ENCODE results near the gene COX19.

Gene COX19

DNA sequence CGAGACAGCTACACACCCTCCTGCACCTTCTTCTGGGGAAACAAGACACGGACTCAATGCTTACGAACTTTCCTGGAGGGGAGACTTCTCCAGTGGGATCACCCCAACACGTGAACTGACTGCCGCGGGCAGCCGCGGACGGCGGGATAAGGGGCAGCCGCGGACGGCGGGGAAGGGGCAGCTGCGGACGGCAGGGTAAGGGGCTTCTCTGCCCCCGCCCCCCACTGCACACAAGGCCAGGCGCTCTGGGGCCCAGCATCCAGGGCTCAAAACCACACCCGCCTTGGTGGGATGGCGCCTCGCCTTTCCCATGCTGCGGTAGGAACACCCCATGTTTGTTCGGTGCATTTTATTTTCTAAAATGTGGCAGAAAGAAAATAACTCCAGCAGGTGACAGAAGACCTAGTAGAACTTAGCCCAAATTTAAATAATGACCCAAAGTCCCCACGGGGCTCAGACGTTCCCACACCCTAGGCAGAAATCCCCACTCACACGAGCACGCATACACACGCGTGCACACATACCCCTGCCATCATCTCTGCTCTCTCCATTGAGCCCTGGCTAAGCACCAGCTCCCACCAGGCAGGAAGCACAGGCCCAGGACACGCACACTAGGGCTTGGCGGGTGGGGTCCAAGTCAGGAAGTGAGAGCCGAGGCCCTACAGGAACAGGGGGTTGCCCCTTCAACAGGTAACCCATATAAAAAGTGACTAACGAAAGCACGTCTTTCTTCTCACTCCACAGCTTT, 42.4 kb upstream of the COX19 start:
- no peak overlapping the region for H3K4me3 ChIP-seq (ENCODE audit: low read depth, low read length)
- no peak for DNase-seq (ENCODE audit: low read depth)
- TF ChIP-seq MYC (IDR thresholded peaks at IDR 0.05; ENCODE audit: low read depth, low read length) (no peak), MAX (IDR thresholded peaks at IDR 0.05; ENCODE audit: low read depth, low read length) (no peak), CTCF (IDR thresholded peaks at IDR 0.05; ENCODE audit: low read depth, low read length) (no peak), POLR2A (IDR thresholded peaks at IDR 0.05; ENCODE audit: extremely low read depth, insufficient read length) (no peak)

GRCh38 chr7:1016577-1017531, 41.5 kb upstream of the COX19 start:
- DNase-seq (ENCODE audit: low read depth): no peak

DNA sequence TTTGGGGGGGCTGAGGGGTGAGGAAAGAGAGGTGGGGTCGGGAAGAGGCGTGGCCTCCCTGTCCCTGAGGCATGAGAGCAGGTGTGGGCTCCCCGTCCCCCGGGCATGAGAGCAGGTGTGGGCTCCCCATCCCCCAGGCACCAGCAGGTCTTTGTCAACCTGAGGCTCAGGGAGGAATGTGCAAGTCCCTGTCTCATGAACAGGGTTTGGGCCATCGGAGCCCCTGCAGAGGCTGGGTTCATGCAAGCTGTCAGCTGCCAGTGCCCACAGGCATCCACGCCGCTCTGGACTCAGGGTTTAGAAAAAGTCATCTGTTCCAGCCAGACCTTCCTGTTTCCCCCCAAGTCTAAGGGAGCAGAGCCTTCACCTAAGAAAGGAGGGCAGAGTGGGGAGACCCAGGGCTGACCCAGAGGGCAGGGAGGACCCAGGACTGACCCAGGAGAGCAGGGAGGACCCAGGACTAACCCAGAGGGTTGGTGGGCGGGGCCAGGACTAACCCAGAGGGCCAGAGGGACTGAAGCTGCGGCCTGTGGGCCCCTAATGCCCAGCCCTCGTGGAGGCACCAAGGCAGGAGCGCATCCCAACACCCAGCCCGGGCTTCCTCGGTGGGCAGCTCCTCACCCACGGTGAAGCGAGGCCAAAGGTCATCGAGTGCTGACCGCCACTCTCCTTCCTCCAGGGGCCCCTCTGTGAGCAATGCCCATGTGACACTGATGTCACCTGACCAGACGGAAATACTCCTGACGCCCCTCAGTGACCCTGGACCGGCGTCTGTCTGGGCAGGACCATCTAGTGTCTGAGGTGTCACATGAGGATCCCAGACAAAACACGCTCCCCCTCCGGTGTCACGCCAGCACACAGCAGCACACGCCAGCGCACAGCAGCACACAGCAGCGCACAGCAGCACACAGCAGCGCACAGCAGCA, 40.1 kb upstream of the COX19 start:
- no peak for TF ChIP-seq CTCF (IDR thresholded peaks at IDR 0.05; ENCODE audit: low read depth, low read length)
- TF ChIP-seq POLR2A (IDR thresholded peaks at IDR 0.05; ENCODE audit: extremely low read depth, insufficient read length): no peak
- TF ChIP-seq MYC (IDR thresholded peaks at IDR 0.05; ENCODE audit: low read depth, low read length): no peak
- no peak for TF ChIP-seq MAX (IDR thresholded peaks at IDR 0.05; ENCODE audit: low read depth, low read length)
- H3K4me3 ChIP-seq (ENCODE audit: low read depth, low read length): no peak overlapping the region
- DNase-seq (ENCODE audit: low read depth): no peak

More at GRCh38 chr7:1016577-1017531, 41.5 kb upstream of the COX19 start:
- no peak overlapping the region for H3K4me3 ChIP-seq (ENCODE audit: low read depth, low read length)
- TF ChIP-seq POLR2A (IDR thresholded peaks at IDR 0.05; ENCODE audit: extremely low read depth, insufficient read length): no peak
- no peak for TF ChIP-seq MAX (IDR thresholded peaks at IDR 0.05; ENCODE audit: low read depth, low read length)
- no peak for TF ChIP-seq CTCF (IDR thresholded peaks at IDR 0.05; ENCODE audit: low read depth, low read length)
- no peak for TF ChIP-seq MYC (IDR thresholded peaks at IDR 0.05; ENCODE audit: low read depth, low read length)

GRCh38 chr7:1014681-1015080, 39.3 kb upstream of the COX19 start:
- no peak for TF ChIP-seq CTCF (IDR thresholded peaks at IDR 0.05; ENCODE audit: low read depth, low read length)
- TF ChIP-seq POLR2A (IDR thresholded peaks at IDR 0.05; ENCODE audit: extremely low read depth, insufficient read length): no peak
- TF ChIP-seq MAX (IDR thresholded peaks at IDR 0.05; ENCODE audit: low read depth, low read length): no peak
- TF ChIP-seq MYC (IDR thresholded peaks at IDR 0.05; ENCODE audit: low read depth, low read length): no peak
- DNase-seq (ENCODE audit: low read depth): no peak
- no peak overlapping the region for H3K4me3 ChIP-seq (ENCODE audit: low read depth, low read length)

- DNase-seq (ENCODE audit: low read depth): no peak
- no peak for TF ChIP-seq MYC (IDR thresholded peaks at IDR 0.05; ENCODE audit: low read depth, low read length)
- no peak for TF ChIP-seq POLR2A (IDR thresholded peaks at IDR 0.05; ENCODE audit: extremely low read depth, insufficient read length)
- TF ChIP-seq MAX (IDR thresholded peaks at IDR 0.05; ENCODE audit: low read depth, low read length): no peak
- no peak for TF ChIP-seq CTCF (IDR thresholded peaks at IDR 0.05; ENCODE audit: low read depth, low read length)
- H3K4me3 ChIP-seq (ENCODE audit: low read depth, low read length): no peak overlapping the region
These were observed 38.2 kb upstream of the COX19 start for GRCh38 chr7:1013581-1013980.

Data from NB4 (cell line).